GM21717 (cell line): Measurements from ENCODE around the gene CENPQ.

Experiments
- ATAC-seq: cut with Tn5 transposase; IDR thresholded peaks from one replicate; pipeline ENCODE4 v1.9.1; 2021; ENCODE audit warnings: mild to moderate bottlenecking, moderate library complexity; ENCODE audit not compliant: unreplicated experiment

Gene CENPQ

DNA sequence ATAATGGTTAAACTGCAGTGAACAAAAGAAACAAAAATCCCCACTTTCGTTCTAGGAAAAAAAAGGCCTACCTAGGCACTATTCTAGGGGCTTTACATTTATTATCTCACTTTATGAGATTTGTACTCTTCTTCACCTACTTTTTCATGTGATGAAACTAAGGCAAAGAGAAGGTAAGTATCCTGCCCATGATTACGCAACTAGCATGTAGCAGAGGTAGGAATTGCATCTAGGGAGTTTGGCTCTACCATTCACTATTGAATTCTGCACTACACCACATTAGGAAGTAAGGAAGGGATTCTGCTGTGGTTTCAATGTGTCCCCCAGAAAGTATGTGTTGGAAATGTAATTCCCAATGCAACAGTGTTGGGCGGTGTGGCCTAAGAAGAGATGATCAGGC lies 75.9 kb downstream of the CENPQ start:
- no peak for ATAC-seq

DNA sequence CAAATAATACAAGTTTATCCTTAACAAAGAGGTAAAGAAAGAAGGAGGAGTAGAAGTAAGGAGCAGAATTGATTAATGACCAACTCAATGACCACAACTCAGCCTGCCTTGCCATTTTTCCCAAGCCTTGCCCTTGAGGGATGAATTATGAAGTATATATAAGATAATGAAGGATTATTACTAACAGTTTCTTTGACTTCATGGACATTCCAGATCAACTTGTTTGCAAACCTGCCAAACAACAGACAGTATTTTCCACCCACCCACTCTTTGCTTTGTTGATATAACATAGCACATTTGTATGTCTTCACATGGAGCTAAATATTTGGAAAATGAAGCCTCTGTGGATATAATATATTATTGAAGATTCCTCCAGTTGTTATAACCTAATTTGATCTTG lies 77.4 kb downstream of the CENPQ start:
- no peak for ATAC-seq

- ATAC-seq = no peak
Observed at GRCh38 chr6:49541210-49541724, 78.1 kb downstream of the CENPQ start.

DNA sequence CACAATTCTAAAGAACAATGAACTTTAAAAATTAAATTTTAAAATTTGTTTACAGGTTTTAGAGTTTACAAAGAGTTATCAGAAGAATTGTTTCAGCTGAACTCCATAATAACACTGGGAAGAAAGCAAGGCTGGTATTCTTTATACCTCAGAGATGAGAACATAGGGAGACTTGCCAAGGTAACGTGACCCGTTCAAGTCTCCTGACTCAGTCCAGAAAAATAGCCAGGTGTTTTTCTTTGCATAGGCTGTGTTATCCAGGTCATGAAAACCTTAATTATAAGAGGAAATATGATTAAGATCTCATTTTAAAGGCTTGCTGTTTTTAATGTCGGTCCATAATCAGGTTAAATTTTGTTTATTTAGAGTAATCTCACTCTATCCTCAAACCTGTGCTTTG lies 78.8 kb downstream of the CENPQ start:
- ATAC-seq = no peak
